Measurements from ENCODE around the gene CAMSAP3. TPM values are rescaled to one million over a fixed set of nuclear protein-coding genes. Genes with fewer than 3 reads are reported as not detected.

CAMSAP3 gene
- polyA plus RNA-seq, 1 of the 3 experiments (the other 2 are of a cell fraction): 0.08 TPM

- POLR2A ChIA-PET: no interaction called here
- 90% methylated on average over 26 of the region's 41 CpGs for WGBS (ENCODE audit: low lambda C conversion rate)
- Histone ChIP-seq H3K9ac (no peak overlapping the region), H3F3A (replicated peaks; ENCODE audit: insufficient read depth) (no peaks in the 10 kb centered on the region), H3K4me3 (ENCODE audit: low read depth in 2 of 2, low read length in 1 of 2) (no peak overlapping the region), H3K9me3 (no peaks in the 10 kb centered on the region), H2AFZ (ENCODE audit: low read depth) (no peak overlapping the region), H3K27ac (ENCODE audit: low read depth in 2 of 2, low read length in 1 of 2) (no peak overlapping the region), H3K9me2 (no peaks in the 10 kb centered on the region), H3K4me2 (no peak overlapping the region), H3K27me3 (ENCODE audit: insufficient read depth) (no peaks in the 10 kb centered on the region), H3K79me2 (ENCODE audit: insufficient read depth) (no peaks in the 10 kb centered on the region), H3K36me3 (replicated peaks in 1 of 2; ENCODE audit: control insufficient read depth in 1 of 2, insufficient read depth in 2 of 2, low read length in 1 of 2) (peaks cover 13 to 15% of the 10 kb centered on the region in 2 experiments), H4K20me1 (ENCODE audit: insufficient read depth) (no peaks in the 10 kb centered on the region), H3K4me1 (ENCODE audit: control insufficient read depth in 1 of 2, insufficient read depth in 2 of 2, low read depth in 1 of 2, low read length in 1 of 2) (no peaks in the 10 kb centered on the region; a peak in 1 of 4 replicates)
- no peak for TF ChIP-seq CTCF (IDR thresholded peaks at IDR 0.05)
- no peak for TF ChIP-seq EP300 (IDR thresholded peaks at IDR 0.05; ENCODE audit: borderline replicate concordance in 1 of 2, low read depth in 1 of 2, low read length in 1 of 2)
- TF ChIP-seq CHD2 (IDR thresholded peaks at IDR 0.05; ENCODE audit: low read length, partially characterized antibody): no peak
- TF ChIP-seq RFX5 (IDR thresholded peaks at IDR 0.05; ENCODE audit: low read length): no peak
- TF ChIP-seq REST (IDR thresholded peaks at IDR 0.05; ENCODE audit: low read depth, low read length): no peak
- TF ChIP-seq POLR2AphosphoS5 (IDR thresholded peaks at IDR 0.05; ENCODE audit: low read depth, low read length): no peak
- TF ChIP-seq EZH2phosphoT487 (IDR thresholded peaks at IDR 0.05; ENCODE audit: borderline replicate concordance, low read depth): no peak
- TF ChIP-seq YY1 (IDR thresholded peaks at IDR 0.05; ENCODE audit: low read depth): no peak
- TF ChIP-seq, protein P1, sequence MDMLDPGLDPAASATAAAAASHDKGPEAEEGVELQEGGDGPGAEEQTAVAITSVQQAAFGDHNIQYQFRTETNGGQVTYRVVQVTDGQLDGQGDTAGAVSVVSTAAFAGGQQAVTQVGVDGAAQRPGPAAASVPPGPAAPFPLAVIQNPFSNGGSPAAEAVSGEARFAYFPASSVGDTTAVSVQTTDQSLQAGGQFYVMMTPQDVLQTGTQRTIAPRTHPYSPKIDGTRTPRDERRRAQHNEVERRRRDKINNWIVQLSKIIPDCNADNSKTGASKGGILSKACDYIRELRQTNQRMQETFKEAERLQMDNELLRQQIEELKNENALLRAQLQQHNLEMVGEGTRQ (IDR thresholded peaks at IDR 0.05; ENCODE audit: borderline replicate concordance, low read depth, low read length): no peak
- TF ChIP-seq TCF12 (IDR thresholded peaks at IDR 0.05): no peak
- no peak for TF ChIP-seq NRF1 (IDR thresholded peaks at IDR 0.05; ENCODE audit: low read depth, low read length)
- TF ChIP-seq MEF2A (IDR thresholded peaks at IDR 0.05; ENCODE audit: borderline replicate concordance, low read depth): no peak
- TF ChIP-seq SIN3A (IDR thresholded peaks at IDR 0.05; ENCODE audit: borderline replicate concordance, low read depth, low read length): no peak
- TF ChIP-seq FOXM1 (IDR thresholded peaks at IDR 0.05; ENCODE audit: low read depth): no peak
- TF ChIP-seq, protein P2, sequence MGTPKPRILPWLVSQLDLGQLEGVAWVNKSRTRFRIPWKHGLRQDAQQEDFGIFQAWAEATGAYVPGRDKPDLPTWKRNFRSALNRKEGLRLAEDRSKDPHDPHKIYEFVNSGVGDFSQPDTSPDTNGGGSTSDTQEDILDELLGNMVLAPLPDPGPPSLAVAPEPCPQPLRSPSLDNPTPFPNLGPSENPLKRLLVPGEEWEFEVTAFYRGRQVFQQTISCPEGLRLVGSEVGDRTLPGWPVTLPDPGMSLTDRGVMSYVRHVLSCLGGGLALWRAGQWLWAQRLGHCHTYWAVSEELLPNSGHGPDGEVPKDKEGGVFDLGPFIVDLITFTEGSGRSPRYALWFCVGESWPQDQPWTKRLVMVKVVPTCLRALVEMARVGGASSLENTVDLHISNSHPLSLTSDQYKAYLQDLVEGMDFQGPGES (IDR thresholded peaks at IDR 0.05; ENCODE audit: low read depth, low read length): no peak
- no peak for TF ChIP-seq FOXJ3 (CRISPR knock-in tag; IDR thresholded peaks at IDR 0.05)
- TF ChIP-seq GATA2 (CRISPR knock-in tag; IDR thresholded peaks at IDR 0.05): no peak
- TF ChIP-seq RAD21 (IDR thresholded peaks at IDR 0.05; ENCODE audit: low read length): no peak
- no peak for TF ChIP-seq PBX3 (IDR thresholded peaks at IDR 0.05)
- TF ChIP-seq, protein P3, sequence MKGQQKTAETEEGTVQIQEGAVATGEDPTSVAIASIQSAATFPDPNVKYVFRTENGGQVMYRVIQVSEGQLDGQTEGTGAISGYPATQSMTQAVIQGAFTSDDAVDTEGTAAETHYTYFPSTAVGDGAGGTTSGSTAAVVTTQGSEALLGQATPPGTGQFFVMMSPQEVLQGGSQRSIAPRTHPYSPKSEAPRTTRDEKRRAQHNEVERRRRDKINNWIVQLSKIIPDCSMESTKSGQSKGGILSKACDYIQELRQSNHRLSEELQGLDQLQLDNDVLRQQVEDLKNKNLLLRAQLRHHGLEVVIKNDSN (IDR thresholded peaks at IDR 0.05; ENCODE audit: borderline replicate concordance, low read depth): no peak
- DNase-seq: peak; percentile 31
- CTCF ChIA-PET: interaction anchor here (1.0 to 3.2 kb wide), 2 partner anchors 18 to 131 kb away, joined by 4 to 18 read pairs; partner anchors contain the start of gene TRAPPC5
Observed at GRCh38 chr19:7550169-7550770, 45.4 kb upstream of the CAMSAP3 start.

All from SK-N-SH (cell line).